ENCODE results near the gene MED12L.

Gene MED12L

GRCh38 chr3:151400341-151400740 is 314.9 kb downstream of the MED12L start:
- no peaks in the 10 kb centered on the region for H3K9me3 ChIP-seq (ENCODE audit: control insufficient read depth, low read length)
- no peak for TF ChIP-seq CTCF (IDR thresholded peaks at IDR 0.05)
- no peaks in the 10 kb centered on the region for H3K27me3 ChIP-seq (ENCODE audit: control insufficient read depth, insufficient read depth, low read length)
- no peak overlapping the region for H3K9ac ChIP-seq
- H3K4me2 ChIP-seq (ENCODE audit: low read length) = no peak overlapping the region
- no peaks in the 10 kb centered on the region for H3K36me3 ChIP-seq (ENCODE audit: control insufficient read depth, insufficient read depth, low read length)
- no peaks in the 10 kb centered on the region for H3K79me2 ChIP-seq
- no peak overlapping the region for H3K4me3 ChIP-seq (ENCODE audit: low read depth, low read length)
- no peaks in the 10 kb centered on the region for H3K4me1 ChIP-seq
- no peak overlapping the region for H2AFZ ChIP-seq
- no peak overlapping the region for H3K27ac ChIP-seq

GRCh38 chr3:151402349-151402748 is 316.9 kb downstream of the MED12L start:
- Histone ChIP-seq H3K79me2 (no peaks in the 10 kb centered on the region), H3K36me3 (ENCODE audit: control insufficient read depth, insufficient read depth, low read length) (no peaks in the 10 kb centered on the region), H3K27ac (no peak overlapping the region), H3K4me3 (ENCODE audit: low read depth, low read length) (no peak overlapping the region), H3K9me3 (ENCODE audit: control insufficient read depth, low read length) (no peaks in the 10 kb centered on the region), H2AFZ (no peak overlapping the region), H3K27me3 (ENCODE audit: control insufficient read depth, insufficient read depth, low read length) (no peaks in the 10 kb centered on the region), H3K4me1 (no peaks in the 10 kb centered on the region), H3K9ac (no peak overlapping the region), H3K4me2 (ENCODE audit: low read length) (no peak overlapping the region)
- no peak for TF ChIP-seq CTCF (IDR thresholded peaks at IDR 0.05)

GRCh38 chr3:151403246-151403645 is 317.8 kb downstream of the MED12L start:
- no peak overlapping the region for H3K9ac ChIP-seq
- H2AFZ ChIP-seq = no peak overlapping the region
- no peak for TF ChIP-seq CTCF (IDR thresholded peaks at IDR 0.05)
- no peaks in the 10 kb centered on the region for H3K79me2 ChIP-seq
- H3K36me3 ChIP-seq (ENCODE audit: control insufficient read depth, insufficient read depth, low read length) = no peaks in the 10 kb centered on the region
- no peak overlapping the region for H3K4me3 ChIP-seq (ENCODE audit: low read depth, low read length)
- H3K9me3 ChIP-seq (ENCODE audit: control insufficient read depth, low read length) = no peaks in the 10 kb centered on the region
- H3K4me1 ChIP-seq = no peaks in the 10 kb centered on the region
- no peak overlapping the region for H3K27ac ChIP-seq
- H3K27me3 ChIP-seq (ENCODE audit: control insufficient read depth, insufficient read depth, low read length) = no peaks in the 10 kb centered on the region
- no peak overlapping the region for H3K4me2 ChIP-seq (ENCODE audit: low read length)

GRCh38 chr3:151404316-151404715 is 318.9 kb downstream of the MED12L start:
- Histone ChIP-seq H3K27ac (no peak overlapping the region), H3K36me3 (ENCODE audit: control insufficient read depth, insufficient read depth, low read length) (no peaks in the 10 kb centered on the region), H3K79me2 (no peaks in the 10 kb centered on the region), H3K9me3 (ENCODE audit: control insufficient read depth, low read length) (no peaks in the 10 kb centered on the region), H3K4me2 (ENCODE audit: low read length) (no peak overlapping the region), H3K9ac (no peak overlapping the region), H3K27me3 (ENCODE audit: control insufficient read depth, insufficient read depth, low read length) (no peaks in the 10 kb centered on the region), H2AFZ (no peak overlapping the region), H3K4me1 (no peaks in the 10 kb centered on the region), H3K4me3 (ENCODE audit: low read depth, low read length) (no peak overlapping the region)
- no peak for TF ChIP-seq CTCF (IDR thresholded peaks at IDR 0.05)

GRCh38 chr3:151407928-151408327 is 322.5 kb downstream of the MED12L start:
- no peak overlapping the region for H3K4me3 ChIP-seq (ENCODE audit: low read depth, low read length)
- H3K9ac ChIP-seq = no peak overlapping the region
- H2AFZ ChIP-seq = no peak overlapping the region
- no peaks in the 10 kb centered on the region for H3K9me3 ChIP-seq (ENCODE audit: control insufficient read depth, low read length)
- no peak overlapping the region for H3K4me2 ChIP-seq (ENCODE audit: low read length)
- TF ChIP-seq CTCF (IDR thresholded peaks at IDR 0.05) = no peak
- no peaks in the 10 kb centered on the region for H3K4me1 ChIP-seq
- H3K79me2 ChIP-seq = no peaks in the 10 kb centered on the region
- no peak overlapping the region for H3K27ac ChIP-seq
- no peaks in the 10 kb centered on the region for H3K36me3 ChIP-seq (ENCODE audit: control insufficient read depth, insufficient read depth, low read length)
- H3K27me3 ChIP-seq (ENCODE audit: control insufficient read depth, insufficient read depth, low read length) = no peaks in the 10 kb centered on the region
